Skin epidermis (tissue), 12 donors: ENCODE measurements around the gene DNAH14.
"Not testable (repeated sequence)": the region's sequence is repeated elsewhere in the genome, so short reads cannot be mapped to it uniquely, and the experiment has no call there.

Source experiments
- H3K27ac ChIP-seq, 21 experiments: fragments of 200-600 bp; sonication (generic) in 11 of 21; one replicate each; pipeline ENCODE4 v1.5.0; 2020; ENCODE audit warnings: mild to moderate bottlenecking in 3 of 21, inconsistent platforms in 2 of 21, moderate library complexity in 2 of 21
- H3K4me3 ChIP-seq, 7 experiments: fragments of 200-600 bp; sonication (generic) in 2 of 7; one replicate each; pipeline ENCODE4 v1.5.0; 2020; ENCODE audit warnings: inconsistent platforms in 2 of 7, mild to moderate bottlenecking in 2 of 7, moderate library complexity in 1 of 7

Gene DNAH14

DNA sequence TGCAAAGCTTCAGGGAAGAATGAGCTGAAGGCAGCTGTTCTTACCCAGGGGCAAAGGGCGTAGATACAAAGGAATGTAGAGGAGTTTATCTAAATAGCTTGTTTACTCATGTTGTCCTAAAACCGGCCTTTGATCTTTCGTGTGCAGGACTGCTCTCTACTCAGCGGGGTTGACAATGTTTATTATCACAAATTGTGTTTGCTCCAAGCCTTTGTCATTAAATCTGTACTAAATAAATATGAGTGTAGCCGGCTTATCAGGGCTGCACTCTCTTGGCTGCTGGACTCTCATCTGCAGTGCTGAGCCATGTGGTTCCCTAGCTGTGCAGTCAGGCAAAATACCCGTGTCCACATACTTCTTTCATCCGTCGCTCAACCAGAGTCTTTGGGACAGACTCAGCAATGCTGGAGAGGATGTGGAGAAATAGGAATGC, 299.4 kb downstream of the DNAH14 start:
- Histone ChIP-seq H3K27ac (no peak overlapping the region), H3K4me3 (no peak overlapping the region)

DNA sequence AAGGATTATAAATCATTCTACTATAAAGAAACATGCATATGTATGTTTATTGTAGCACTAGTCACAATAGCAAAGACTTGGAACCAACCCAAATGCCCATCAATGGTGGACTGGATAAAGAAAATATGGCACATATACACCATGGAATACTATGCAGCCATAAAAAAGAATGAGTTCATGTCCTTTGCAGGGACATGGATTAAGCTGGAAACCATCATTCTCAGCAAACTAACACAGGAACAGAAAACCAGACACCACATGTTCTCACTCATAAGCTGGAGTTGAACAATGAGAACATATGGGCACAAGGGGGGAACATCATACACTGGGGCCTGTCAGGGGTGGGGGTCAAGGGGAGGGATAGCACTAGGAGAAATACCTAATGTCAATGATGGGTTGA, 300.0 kb downstream of the DNAH14 start:
- not testable (repeated sequence) for H3K4me3 ChIP-seq, H3K27ac ChIP-seq

DNA sequence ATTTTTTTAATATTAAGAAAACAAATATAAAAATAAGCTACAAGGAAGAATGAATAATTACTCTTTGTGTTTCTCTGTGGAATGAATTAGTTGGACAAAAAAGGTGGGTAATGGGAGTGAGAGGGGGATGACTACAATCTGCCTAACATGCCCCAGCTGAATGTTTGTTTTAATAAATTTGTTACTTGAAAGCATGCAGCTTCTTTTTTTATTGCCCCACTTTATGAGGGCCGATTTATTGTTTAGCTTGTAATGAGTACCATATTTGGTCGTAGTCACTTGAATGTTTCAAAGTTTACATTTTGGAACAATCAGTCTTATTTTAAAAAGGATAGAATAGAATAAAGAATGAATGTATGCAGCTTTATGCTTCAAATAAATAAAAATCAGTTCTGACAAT, 301.0 kb downstream of the DNAH14 start:
- Histone ChIP-seq H3K27ac (no peak overlapping the region), H3K4me3 (no peak overlapping the region)

DNA sequence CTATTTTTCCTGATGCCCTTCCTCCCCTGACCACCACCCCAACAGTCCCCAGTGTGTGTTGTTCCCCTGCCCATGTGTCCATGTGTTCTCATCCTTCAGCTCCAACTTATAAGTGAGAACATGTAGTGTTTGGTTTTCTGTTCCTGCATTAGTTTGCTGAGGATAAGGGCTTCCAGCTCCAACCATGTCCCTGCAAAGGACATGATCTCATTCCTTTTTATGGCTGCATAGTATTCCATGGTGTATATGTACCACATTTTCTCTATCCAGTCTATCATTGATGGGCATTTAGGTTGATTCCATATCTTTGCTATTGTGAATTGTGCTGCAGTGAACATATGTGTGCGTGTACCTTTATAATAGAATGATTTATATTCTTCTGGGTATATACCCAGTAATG, 303.5 kb downstream of the DNAH14 start:
- not testable (repeated sequence) for H3K27ac ChIP-seq, H3K4me3 ChIP-seq

DNA sequence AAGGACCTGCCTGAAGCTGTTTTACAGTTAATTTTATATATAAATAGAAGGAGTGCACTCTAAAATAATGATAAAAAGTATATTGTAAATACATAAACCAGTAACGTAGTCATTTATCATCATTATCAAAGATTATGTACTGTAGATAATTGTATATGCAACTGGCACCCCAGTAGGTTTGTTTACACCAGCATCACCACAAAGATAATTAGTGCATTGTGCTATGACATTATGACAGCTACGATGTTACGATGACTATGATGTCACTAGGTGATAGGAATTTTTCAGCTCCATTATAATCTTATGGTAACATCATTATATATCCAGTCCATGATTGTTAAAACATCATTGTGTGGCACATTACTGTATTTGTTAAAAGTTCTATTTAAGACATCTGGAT, 313.1 kb downstream of the DNAH14 start:
- Histone ChIP-seq H3K27ac (no peak overlapping the region), H3K4me3 (no peak overlapping the region)

DNA sequence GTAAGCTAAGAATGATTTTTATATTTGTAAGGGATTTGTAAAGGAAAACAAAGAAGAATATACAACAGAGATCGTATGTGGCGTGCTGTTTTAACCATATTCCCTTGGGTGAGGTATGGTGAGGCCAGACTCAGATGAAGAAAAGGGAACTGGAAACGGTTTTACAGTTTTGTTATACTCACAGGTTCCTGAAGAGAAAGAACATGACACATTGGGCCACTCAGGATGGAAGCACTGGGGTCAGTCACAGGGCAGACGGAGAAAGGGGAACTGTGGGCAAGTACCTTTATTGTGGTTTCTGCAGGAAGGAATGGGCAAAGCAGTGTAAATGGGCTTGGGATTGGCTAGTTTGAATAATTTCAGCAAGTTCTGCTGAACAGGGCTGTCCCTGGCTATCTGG, 321.0 kb downstream of the DNAH14 start:
- Histone ChIP-seq H3K27ac (no peak overlapping the region), H3K4me3 (no peak overlapping the region)

DNA sequence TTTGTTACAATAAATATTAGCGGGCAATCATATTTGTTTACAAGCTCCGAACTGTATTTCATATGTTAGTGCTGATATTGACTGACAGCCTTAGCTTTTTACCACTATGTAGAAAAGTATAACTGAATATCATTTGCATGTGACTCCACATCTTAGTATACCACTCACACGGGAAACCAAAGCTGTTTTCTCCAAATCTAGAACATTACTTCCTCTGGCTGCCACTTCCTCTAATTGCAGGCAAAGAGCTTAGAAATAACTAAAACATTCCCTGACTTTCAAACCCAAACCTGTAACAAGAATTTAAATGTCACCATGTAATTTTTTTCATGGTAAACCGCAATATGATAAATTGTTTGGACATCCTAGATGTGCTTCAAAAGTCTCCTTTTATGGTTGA, 323.7 kb downstream of the DNAH14 start:
- H3K4me3 ChIP-seq: no peak overlapping the region

DNA sequence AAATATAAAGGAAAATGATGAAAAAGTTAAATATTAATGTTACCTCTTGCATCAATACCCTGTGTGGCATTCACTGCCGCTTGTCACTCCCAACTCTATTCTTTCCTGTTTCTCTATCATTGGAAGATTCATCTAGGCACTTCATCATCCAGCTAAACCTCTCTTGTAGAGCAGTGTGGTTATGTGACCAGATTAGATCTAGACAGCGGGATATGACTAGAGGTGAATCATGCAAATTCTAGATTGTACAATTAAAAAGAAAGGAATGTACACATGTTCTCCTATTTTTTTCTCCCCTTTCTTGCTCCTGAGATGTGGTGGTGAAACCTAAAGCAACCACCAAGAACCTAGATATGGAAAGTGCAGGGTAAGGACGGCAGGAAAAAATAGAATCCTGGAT, 324.3 kb downstream of the DNAH14 start:
- Histone ChIP-seq H3K4me3 (no peak overlapping the region), H3K27ac (no peak overlapping the region)

More for the DNA sequence above, 323.7 kb downstream of the DNAH14 start:
- no peak overlapping the region for H3K27ac ChIP-seq

DNA sequence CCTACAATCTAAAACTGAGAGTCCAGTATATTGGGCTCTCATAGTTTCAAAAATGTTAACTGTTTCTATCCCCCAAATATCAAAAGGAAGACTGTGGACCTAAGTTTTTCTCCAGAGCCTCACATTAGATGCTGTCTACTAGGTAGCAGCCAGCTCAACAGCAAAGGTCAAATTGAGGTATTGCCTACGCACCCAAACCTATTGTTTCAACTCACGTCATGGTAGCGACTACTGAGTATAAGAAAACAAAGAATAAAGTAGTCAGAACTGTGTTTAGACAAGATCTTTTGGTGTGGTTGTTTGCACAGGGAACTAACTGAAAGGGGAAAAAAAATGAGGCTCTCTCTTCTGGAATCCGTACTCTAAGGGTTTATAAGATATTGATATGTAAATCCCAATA, 325.2 kb downstream of the DNAH14 start:
- no peak overlapping the region for H3K27ac ChIP-seq
- no peak overlapping the region for H3K4me3 ChIP-seq

DNA sequence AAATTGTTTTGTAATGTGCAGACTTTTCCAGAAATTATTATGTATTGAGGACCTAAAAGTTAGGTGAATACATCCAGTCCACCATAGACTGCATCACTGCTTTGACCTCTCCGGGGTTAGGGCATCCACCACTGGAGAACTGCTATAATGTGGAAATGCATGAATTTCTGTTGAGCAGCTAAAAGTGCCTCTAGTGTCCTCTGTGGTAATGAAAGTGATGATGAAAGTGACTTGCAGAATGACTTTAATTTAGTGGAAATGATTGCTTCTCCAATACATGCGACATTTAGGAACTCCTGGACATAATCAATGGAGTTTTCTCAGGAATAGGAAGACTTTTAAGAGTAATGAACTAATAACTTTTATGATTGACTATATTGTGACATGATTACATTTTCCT, 327.6 kb downstream of the DNAH14 start:
- H3K4me3 ChIP-seq: no peak overlapping the region

DNA sequence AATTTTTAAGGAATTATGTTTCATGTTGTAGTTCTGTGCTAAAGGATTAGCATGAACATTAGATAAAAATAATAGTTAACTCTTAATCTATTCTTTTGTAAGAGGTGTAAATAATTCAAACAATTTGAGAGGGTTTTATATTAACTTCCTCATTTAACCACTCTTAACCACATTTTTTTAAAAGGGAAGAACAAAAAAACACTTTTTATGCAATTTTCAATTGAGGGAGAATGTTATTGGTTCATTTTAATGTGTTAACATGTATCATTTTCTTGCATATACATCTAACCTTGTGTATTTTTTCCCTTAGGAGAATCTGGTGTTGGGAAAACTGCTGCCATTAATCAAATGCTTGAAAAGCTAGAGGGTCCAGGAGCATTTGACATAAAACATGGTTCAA, 329.3 kb downstream of the DNAH14 start:
- H3K27ac ChIP-seq: no peak overlapping the region
- H3K4me3 ChIP-seq: no peak overlapping the region

More for the DNA sequence above, 327.6 kb downstream of the DNAH14 start:
- no peak overlapping the region for H3K27ac ChIP-seq

DNA sequence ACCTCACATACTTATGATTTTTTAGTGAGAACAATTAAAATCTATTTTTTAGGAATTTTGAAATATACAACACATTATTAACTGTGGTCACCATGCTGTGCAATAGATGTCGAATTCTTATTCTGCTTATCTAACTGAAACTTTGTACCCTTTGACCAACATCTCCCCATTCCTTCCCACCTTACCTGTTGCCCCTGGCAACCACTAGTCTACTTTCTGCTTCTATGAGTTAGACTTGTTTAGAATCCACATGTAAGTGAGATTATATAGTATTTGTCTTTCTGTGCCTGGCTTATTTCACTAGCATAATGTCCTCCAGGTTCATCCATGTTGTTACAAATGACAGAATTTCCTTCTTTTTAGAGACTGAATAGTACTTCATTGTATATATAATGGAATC, 330.1 kb downstream of the DNAH14 start:
- Histone ChIP-seq H3K27ac (no peak overlapping the region), H3K4me3 (no peak overlapping the region)

DNA sequence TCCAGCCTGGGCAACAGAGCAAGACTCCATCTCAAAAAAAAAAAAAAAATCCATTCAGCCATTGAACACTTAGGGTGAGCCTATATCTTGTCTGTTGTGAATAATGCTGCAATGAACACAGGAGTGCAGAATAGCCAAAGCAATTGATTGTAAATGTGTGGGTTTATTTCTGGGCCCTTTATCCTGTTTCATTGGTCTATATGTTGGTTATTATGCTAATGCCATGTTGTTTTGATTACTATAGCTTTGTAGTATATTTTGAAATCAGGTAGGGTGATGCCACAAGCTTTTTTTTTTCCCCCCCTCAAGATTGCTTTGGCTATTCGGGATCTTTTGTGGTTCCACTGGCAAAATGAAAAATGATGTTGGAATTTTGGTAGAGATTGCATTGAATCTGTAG, 330.8 kb downstream of the DNAH14 start:
- H3K27ac ChIP-seq: no peak overlapping the region
- H3K4me3 ChIP-seq: no peak overlapping the region

DNA sequence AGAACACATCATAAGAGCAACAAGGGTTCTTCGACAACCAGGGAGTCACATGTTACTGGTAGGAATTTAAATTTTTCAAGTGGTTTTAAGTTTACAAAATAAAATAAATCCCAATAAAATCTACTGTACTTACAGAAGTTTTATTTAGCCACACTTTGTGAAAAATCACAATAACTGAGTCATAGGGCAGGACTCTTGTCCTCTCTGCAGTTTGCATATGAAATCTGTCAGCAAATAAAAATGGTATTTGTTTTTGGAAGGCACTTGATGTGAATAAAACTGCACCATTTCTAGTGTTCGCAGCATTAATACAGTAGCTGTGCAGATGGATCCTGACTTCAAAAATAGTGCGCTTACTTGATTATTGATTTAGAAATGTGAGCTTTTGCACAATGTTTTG, 348.0 kb downstream of the DNAH14 start:
- no peak overlapping the region for H3K4me3 ChIP-seq
- no peak overlapping the region for H3K27ac ChIP-seq

DNA sequence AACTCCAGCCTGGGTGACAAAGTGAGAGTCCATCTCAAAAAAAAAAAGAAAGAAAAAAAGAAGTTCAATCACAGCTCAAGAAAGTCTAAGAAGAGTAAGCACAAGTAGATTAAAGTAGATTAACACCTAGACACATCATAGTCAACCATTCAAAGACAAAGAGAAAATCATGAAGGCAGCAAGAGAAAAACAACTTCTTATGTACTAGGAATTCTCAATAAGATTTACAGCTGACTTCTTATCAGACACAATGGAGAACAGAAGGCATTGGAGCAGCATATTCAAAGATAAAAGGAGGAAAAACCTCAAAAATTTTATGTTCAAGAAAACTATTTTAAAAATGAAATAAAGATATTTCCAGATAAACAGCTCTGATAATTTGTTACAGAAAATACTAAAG, 351.1 kb downstream of the DNAH14 start:
- Histone ChIP-seq H3K4me3 (no peak overlapping the region), H3K27ac (no peak overlapping the region)

DNA sequence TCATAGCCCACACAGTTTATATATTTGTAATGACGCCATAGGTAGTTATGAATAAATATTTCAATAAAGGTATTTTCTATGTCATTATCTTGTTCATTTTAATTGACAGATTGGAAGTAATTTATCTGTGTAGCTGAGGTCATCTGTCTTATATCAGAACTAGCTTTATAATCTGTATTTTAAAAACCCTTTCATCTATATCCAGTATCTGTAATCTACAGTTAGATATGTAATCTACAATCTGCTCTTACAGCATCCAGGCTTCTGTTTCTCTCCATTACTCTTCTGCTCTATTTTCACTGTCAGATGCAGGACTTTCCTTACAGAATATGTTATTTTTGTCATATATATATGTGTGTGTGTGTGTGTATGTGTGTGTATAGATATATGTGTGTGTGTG, 360.8 kb downstream of the DNAH14 start:
- H3K27ac ChIP-seq: no peak overlapping the region

DNA sequence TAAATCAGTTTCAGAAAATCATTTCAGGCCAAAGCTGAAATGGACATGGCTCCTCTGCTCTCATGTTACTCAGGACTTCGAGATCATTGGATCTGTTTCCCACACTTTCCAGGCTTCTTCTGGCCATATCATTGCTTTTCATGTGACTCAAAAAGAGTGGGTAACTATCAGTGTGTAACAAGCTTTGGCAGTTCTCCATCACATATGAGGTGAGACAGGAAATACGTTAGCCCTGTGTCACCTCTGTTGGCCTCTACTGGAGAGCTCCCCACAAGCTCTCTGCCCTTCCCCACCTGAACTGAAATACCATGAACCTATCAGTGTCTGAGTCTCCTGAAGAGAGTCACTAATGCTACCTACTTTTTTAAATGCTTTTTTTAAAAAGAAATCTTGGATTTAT, 370.1 kb downstream of the DNAH14 start:
- Histone ChIP-seq H3K4me3 (no peak overlapping the region), H3K27ac (no peak overlapping the region)

More for the DNA sequence above, 360.8 kb downstream of the DNAH14 start:
- no peak overlapping the region for H3K4me3 ChIP-seq

DNA sequence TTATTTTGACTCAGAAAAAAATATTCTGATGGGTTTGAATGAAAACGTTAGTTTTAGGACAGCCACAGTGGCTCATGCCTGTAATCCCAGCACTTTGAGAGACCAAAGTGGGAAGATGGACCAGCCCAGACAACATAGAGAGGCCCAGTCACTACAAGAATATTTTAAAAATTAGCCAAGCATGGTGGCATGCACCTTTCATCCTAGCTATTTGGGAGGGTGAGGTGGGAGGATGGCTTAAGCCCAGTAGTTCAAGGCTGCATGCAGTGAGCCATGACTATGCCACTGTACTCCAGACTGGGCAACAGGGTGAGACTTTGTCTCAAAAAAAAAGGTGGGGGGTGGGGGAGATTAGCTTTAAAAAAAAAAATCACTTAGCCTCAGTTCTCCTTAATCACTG, 370.9 kb downstream of the DNAH14 start:
- Histone ChIP-seq H3K4me3 (no peak overlapping the region), H3K27ac (no peak overlapping the region)

DNA sequence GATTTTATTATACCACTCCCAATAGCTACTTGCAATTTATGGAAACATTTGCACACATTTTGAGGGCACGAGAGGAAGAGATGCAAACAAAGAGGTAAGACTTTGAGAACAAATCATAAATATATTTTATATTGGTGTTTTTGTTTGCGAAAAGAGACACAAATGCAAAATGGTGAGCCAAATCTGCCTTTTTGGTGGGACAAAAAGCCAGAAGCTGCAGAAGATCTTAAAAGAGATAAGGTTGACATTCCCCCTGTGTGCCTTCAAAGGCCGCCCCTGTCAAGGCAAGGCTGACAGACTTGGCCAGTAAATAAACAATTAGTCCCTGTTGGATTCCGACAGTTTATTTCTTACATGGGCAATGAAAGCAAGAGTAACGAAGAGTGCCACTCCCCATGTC, 375.5 kb downstream of the DNAH14 start:
- Histone ChIP-seq H3K27ac (no peak overlapping the region), H3K4me3 (no peak overlapping the region)

DNA sequence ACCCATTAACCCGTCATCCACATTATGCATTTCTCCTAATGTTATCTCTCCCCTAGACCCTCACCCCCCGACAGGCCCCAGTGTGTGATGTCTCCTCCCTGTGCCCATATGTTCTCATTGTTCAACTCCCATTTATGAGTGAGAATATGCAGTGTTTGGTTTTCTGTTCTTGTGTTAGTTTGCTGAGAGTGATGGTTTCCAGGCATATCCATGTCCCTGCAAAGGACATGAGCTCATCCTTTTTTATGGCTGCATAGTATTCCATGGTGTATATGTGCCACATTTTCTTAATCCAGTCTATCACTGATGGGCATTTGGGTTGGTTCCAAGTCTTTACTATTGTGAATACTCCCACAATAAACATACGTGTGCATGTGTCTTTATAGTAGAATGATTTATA, 381.1 kb downstream of the DNAH14 start:
- H3K4me3 ChIP-seq, H3K27ac ChIP-seq: not testable (repeated sequence)

DNA sequence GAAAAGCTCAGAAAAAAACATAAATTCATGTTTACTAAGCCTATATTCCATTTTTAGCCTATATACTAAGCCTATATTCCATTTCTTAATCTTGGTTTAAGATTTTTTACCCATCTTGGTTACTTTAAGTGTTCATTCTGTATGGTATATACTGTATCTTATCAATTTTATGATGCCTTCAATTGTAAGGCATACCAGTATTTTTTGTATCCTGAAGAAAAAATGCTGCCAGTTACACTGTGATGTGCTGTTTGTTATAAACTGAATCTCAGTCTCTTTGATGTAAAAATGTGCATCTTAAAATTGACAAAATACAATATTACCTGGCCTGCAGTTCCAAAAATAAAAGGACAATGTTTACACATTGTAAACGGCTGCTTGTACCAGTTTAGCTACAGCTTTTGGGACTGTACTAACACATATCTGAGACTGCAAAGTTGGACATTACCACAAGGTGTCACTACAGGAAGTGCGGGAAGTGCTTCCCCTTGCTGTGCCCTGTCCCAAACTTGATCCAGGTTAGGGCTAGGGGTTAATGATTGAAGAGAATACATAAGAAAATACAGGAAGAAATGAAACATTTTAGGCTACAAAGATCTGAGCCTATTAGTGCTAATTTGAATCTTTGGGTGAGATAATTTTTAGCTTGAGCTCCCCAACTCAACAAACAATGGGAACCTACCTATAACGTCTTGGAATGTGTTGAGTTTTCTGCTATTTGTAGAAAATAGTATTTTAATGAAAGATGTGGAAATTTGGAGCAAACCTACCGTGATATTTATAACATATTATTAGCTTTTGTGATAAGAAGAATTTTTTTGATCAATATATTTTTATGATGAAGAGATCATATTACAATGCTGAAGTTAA, 389.5 kb downstream of the DNAH14 start:
- Histone ChIP-seq H3K4me3 (no peak overlapping the region), H3K27ac (no peak overlapping the region)

DNA sequence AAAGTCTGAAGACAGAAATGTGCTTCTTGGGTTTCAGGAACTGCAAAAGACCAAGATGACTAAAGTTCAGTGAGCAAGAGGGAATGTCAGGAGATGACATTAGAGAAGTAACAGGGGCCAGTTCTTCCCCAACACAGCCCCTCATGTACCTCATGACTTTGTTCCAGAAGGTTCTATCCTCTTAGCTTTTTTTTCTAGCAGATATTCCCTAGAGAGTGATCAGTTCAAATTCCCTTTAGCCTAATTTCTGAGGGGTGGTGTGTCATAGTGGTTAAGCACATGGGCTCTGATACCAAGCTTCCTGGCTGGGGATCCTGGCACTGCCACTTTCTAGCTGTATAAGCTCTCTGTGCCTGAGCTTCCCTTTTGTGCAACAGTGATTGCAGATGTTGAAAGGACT, 390.4 kb downstream of the DNAH14 start:
- no peak overlapping the region for H3K27ac ChIP-seq

More for the DNA sequence above, 390.4 kb downstream of the DNAH14 start:
- no peak overlapping the region for H3K4me3 ChIP-seq
